Transverse colon (tissue), 4 donors: Measurements from ENCODE around the gene CETN2. TPM values are rescaled to one million over a fixed set of nuclear protein-coding genes. Genes with fewer than 3 reads are reported as not detected.

Experiments
- DNase-seq: peaks from one replicate; pipeline ENCODE4 v3.0.0-alpha.2; 2019
- H3K27ac ChIP-seq, 4 donors: fragments of 200-600 bp; sonication (generic); 2 replicates each; pipeline ENCODE4 v1.5.1; 2016 to 2018; ENCODE audit warnings: inconsistent platforms in 4 of 4
- H3K27me3 ChIP-seq: fragments of 200-600 bp; sonication (generic); 2 replicates; pipeline ENCODE4 v1.5.1; 2017; ENCODE audit warnings: inconsistent platforms
- H3K36me3 ChIP-seq, 4 donors: fragments of 200-600 bp; sonication (generic); 2 replicates each; pipeline ENCODE4 v1.5.1; 2017 to 2019; ENCODE audit warnings: inconsistent platforms in 4 of 4
- H3K4me1 ChIP-seq, 4 donors: fragments of 200-600 bp; sonication (generic); 2 replicates each; pipeline ENCODE4 v1.5.1; 2017 to 2020; ENCODE audit warnings: inconsistent platforms in 4 of 4
- H3K4me3 ChIP-seq, 4 donors: fragments of 200-600 bp; sonication (generic); 1 replicate in 1 of 4; 2 replicates in 3 of 4; pipeline versions ENCODE4 v1.5.1 to v1.6.1; 2017 to 2019; ENCODE audit warnings: inconsistent platforms in 4 of 4
- H3K9me3 ChIP-seq, 2 donors: fragments of 200-600 bp; sonication (generic); 2 replicates each; pipeline ENCODE4 v1.5.1; 2017 to 2019; ENCODE audit warnings: inconsistent platforms in 2 of 2
- EP300 ChIP-seq: sonication (generic); formaldehyde crosslinking; IDR thresholded peaks from one replicate; pipeline ENCODE4 v1.6.1; 2017; ENCODE audit warnings: antibody characterized with exemption, low read depth
- POLR2A ChIP-seq: fragments of 450-650 bp; IDR thresholded peaks from one replicate; pipeline ENCODE4 v1.6.1; 2016; ENCODE audit warnings: antibody characterized with exemption, mild to moderate bottlenecking, moderate library complexity
- POLR2AphosphoS5 ChIP-seq, 3 donors: sonication (generic); formaldehyde crosslinking; IDR thresholded peaks; one replicate each; pipeline ENCODE4 v1.6.1; 2016; ENCODE audit warnings: antibody characterized with exemption in 3 of 3
- WGBS, 2 donors: methylation state at CpG; one replicate each; pipeline ENCODE4 v1.1.5; 2018; ENCODE audit warnings: low coverage in 1 of 2; 5-methylcytosine and 5-hydroxymethylcytosine counted together
- in situ Hi-C, 4 donors: fragments of 200-750 bp; cut with MboI; loops; one replicate each; pipeline versions ENCODE4 v1.15.0 to v1.15.1; 2017; ENCODE audit warnings: low sequenced_read_pairs in 3 of 4, low pct_ligation_motif_present in 1 of 4, low pct_unique_long_range_greater_than_20kb in 1 of 4
- intact Hi-C: fragments of 100-400 bp; cut with DNase I; formaldehyde crosslinking; loops from one replicate; pipeline ENCODE4 v1.15.1; 2023; ENCODE audit warnings: low total_unique reads
- total RNA-seq, 4 donors: library from RNA; depleted of rRNA; stranded (reverse); fragments of >200 nt; gene quantifications; one replicate each; pipeline ENCODE4 v1.1.0, GENCODE V29; 2016
- TF ChIP-seq, protein P1 (sequence below), 5 experiments: fragments of 200-600 bp in 3 of 5; fragments of 450-650 bp in 2 of 5; sonication (generic) in 3 of 5; IDR thresholded peaks; 1 replicate in 2 of 5; 2 replicates in 3 of 5; pipeline ENCODE4 v1.5.1; 2016 to 2017; ENCODE audit warnings: antibody characterized with exemption in 5 of 5, inconsistent platforms in 3 of 5, mild to moderate bottlenecking in 2 of 5, moderate library complexity in 1 of 5

CETN2 gene
- total RNA-seq, 4 donors from 2014 or later: 3.4 to 14.6 (median 10.4) TPM

DNA sequence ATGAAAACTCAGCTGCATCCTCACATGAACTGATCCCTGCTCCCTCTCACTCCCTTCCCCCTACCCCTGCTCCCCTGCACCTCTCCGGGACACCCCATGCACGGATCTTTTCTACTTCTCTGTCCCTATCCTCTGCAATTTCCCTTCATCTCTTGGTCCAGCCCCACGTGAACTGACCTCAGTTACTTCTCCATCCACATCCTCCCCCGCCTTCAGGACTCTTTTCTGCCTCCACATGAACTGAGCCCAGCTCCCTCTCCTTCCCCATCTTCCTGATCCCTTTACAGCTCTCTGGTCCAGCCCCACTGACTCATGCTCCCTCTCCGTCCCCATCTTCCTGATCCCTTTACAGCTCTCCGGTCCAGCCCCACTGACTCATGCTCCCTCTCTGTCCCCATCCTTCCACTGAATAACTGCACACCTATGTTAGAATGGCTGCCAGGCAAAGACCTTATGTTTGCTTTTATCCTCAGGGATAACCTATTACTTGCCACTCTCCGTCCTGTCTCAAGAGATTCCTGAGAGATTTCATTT lies 5.6 kb downstream of the CETN2 start:
- intact Hi-C loops: no loop called here
- Histone ChIP-seq H3K27me3 (no peaks in the 10 kb centered on the region), H3K9me3 (no peaks in the 10 kb centered on the region), H3K36me3 (no peaks in the 10 kb centered on the region), H3K4me3 (no peak overlapping the region), H3K27ac (no peak overlapping the region), H3K4me1 (peaks cover 0 to 3% (median 0%) of the 10 kb centered on the region in 4 donors)
- TF ChIP-seq EP300 (no peak), POLR2AphosphoS5 (IDR thresholded peaks at IDR 0.05) (no peak), POLR2A (no peak)
- TF ChIP-seq, protein P1, sequence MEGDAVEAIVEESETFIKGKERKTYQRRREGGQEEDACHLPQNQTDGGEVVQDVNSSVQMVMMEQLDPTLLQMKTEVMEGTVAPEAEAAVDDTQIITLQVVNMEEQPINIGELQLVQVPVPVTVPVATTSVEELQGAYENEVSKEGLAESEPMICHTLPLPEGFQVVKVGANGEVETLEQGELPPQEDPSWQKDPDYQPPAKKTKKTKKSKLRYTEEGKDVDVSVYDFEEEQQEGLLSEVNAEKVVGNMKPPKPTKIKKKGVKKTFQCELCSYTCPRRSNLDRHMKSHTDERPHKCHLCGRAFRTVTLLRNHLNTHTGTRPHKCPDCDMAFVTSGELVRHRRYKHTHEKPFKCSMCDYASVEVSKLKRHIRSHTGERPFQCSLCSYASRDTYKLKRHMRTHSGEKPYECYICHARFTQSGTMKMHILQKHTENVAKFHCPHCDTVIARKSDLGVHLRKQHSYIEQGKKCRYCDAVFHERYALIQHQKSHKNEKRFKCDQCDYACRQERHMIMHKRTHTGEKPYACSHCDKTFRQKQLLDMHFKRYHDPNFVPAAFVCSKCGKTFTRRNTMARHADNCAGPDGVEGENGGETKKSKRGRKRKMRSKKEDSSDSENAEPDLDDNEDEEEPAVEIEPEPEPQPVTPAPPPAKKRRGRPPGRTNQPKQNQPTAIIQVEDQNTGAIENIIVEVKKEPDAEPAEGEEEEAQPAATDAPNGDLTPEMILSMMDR (IDR thresholded peaks at IDR 0.05): no peak
- in situ Hi-C loops: loop anchor here in 1 of 4 donors (25.0 kb wide), 1 partner anchor 1088 kb away; the partner anchor contains the start of gene CNGA2
- WGBS, 2 donors: 63% methylated on average over 7 of the region's 7 CpGs; no CpG with 5 or more reads in 1 of the 2 donors
- no peak for DNase-seq

DNA sequence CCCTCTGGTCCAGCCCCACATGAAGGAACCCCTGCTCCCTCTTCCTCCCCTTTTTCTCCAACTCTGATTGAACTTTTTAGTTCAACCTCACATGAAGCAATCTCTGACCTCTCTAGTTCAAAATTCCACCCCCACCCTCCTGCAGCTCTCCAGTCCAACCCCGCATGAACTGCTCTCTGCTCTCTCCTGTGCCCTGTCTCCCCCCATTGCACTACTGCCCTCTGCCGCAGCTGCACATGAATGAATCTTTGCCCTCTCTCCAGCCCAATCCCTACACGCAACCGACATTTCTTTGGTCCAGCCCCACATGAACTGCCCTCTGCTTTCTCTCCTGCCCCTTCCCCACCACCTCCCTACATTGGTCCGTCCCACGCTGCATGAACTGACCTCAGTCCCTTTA lies 6.9 kb downstream of the CETN2 start:
- Histone ChIP-seq H3K27ac (no peak overlapping the region), H3K9me3 (no peaks in the 10 kb centered on the region), H3K36me3 (no peaks in the 10 kb centered on the region), H3K27me3 (no peaks in the 10 kb centered on the region), H3K4me3 (no peak overlapping the region), H3K4me1 (no peaks in the 10 kb centered on the region)
- TF ChIP-seq, protein P1 (IDR thresholded peaks at IDR 0.05): no peak
- no peak for TF ChIP-seq POLR2A
- TF ChIP-seq EP300: no peak
- TF ChIP-seq POLR2AphosphoS5 (IDR thresholded peaks at IDR 0.05): no peak
- intact Hi-C loops: no loop called here
- in situ Hi-C loops: loop anchor here in 1 of 4 donors (25.0 kb wide), 1 partner anchor 1086 kb away; the partner anchor contains the start of gene CNGA2
- no peak for DNase-seq
- WGBS, 2 donors: 76 to 100% methylated on average over 1 to 6 of the region's 6 CpGs

DNA sequence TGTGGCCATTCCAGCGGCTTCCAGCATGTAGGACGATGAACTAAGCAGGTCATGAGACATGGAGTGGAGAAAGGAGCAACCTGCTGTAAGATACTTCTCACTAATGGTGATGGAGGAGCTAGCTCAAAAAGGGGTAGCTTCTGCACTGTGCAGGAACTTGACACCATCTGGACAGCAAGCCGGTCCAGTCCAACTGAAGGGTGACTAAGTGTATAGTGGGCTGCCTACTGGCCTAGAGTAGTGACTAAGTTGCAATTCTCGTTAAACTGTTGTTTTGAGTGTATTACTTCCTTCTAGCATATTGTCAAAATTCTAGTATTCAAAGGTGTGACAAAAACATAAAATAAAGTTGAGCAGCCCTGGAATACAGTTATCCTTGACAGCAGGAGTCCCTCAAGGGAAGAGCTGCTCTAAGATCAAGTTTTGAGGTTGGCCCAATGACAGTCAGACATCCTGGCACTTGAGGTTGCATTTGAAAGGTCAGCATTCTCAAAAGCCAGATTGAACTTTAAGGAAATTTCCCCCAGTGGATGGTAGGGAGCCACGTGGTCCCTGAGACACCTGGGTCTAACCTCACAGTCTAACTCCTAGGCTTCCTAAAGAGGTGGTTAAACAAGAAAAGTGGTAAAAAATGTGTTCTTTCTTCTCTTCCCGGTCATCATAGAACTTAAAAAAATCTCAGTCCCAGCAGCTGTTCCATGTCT lies 8.0 kb downstream of the CETN2 start:
- no peak overlapping the region for H3K4me3 ChIP-seq
- 55% methylated on average over 6 of the region's 6 CpGs; no CpG with 5 or more reads in 1 of the 2 donors for WGBS, 2 donors
- H3K27ac ChIP-seq: no peak overlapping the region
- no peak for TF ChIP-seq EP300
- TF ChIP-seq, protein P1 (IDR thresholded peaks at IDR 0.05): no peak
- no peak for TF ChIP-seq POLR2AphosphoS5 (IDR thresholded peaks at IDR 0.05)
- no peak for TF ChIP-seq POLR2A
- no peaks in the 10 kb centered on the region for H3K4me1 ChIP-seq
- DNase-seq: no peak
- H3K27me3 ChIP-seq: no peaks in the 10 kb centered on the region
- H3K9me3 ChIP-seq: no peaks in the 10 kb centered on the region
- intact Hi-C loops (no loop called here), in situ Hi-C loops (loop anchor here in 1 of 4 donors (25.0 kb wide), 1 partner anchor 1085 kb away; the partner anchor contains the start of gene CNGA2)
- H3K36me3 ChIP-seq: no peaks in the 10 kb centered on the region

DNA sequence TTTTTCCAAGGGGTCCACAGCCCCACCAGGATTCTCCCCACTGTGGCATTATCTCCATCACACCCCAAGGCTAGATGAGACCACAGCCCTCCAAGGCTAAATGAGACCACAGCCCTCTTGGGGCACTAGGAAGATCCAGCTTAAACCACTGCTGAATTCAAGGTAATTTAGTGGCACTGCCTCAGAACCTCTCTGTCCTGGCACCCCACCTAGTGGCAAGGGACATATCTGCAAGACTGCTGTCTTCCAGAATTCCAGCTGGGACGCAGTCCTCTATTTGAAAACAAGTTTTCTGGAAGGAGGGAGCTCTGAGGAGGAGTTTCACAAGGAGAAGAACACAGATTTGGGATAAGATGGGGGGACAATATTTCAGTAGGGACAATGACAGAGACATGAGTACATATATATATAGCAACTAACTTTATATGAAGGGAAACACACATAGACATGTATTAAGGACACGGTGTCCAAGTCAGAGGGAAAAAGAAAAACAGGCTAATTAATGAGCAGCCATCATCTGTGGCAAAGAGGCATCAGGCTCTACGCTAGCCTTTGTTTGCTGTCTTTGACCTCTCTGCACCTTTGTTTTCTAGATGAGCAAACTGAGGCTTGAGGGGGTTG lies 9.3 kb downstream of the CETN2 start:
- DNase-seq: peak; percentile 46
- Histone ChIP-seq H3K4me1 (no peaks in the 10 kb centered on the region), H3K27me3 (no peaks in the 10 kb centered on the region), H3K4me3 (no peak overlapping the region), H3K27ac (no peak overlapping the region), H3K9me3 (no peaks in the 10 kb centered on the region), H3K36me3 (no peaks in the 10 kb centered on the region)
- no peak for TF ChIP-seq EP300
- TF ChIP-seq, protein P1 (IDR thresholded peaks at IDR 0.05): peak; percentile 34 to 47 (median 44)
- in situ Hi-C loops: loop anchor here in 1 of 4 donors (25.0 kb wide), 1 partner anchor 1084 kb away; the partner anchor contains the start of gene CNGA2
- 43% methylated on average over 3 of the region's 3 CpGs; no CpG with 5 or more reads in 1 of the 2 donors for WGBS, 2 donors
- intact Hi-C loops: no loop called here
